Fibroblast of mammary gland (primary cell): Measurements from ENCODE around the gene IBA57.
"Not testable (repeated sequence)": the region's sequence is repeated elsewhere in the genome, so short reads cannot be mapped to it uniquely, and the experiment has no call there.

Experiments used
- DNase-seq: peaks from one replicate; pipeline ENCODE4 v3.0.0-alpha.2; 2010; ENCODE audit warnings: low read depth
- H3K4me3 ChIP-seq: 2 replicates; pipeline ENCODE4 v1.5.1; 2011; ENCODE audit warnings: low read depth, mild to moderate bottlenecking, low read length, moderate library complexity; ENCODE audit not compliant: control insufficient read depth
- CTCF ChIP-seq: conservative IDR thresholded peaks from 2 replicates; pipeline ENCODE4 v1.5.1; 2011; ENCODE audit warnings: low read depth, low read length, inconsistent platforms; ENCODE audit not compliant: control insufficient read depth, insufficient read depth

IBA57 gene

GRCh38 chr1:228185641-228185965 lies 20.0 kb downstream of the IBA57 start:
- no peak for DNase-seq
- no peak for TF ChIP-seq CTCF
- H3K4me3 ChIP-seq: no peak overlapping the region

- not testable (repeated sequence) for DNase-seq, H3K4me3 ChIP-seq
Observed at GRCh38 chr1:228188249-228188648, 22.6 kb downstream of the IBA57 start.

GRCh38 chr1:228190182-228190581 lies 24.6 kb downstream of the IBA57 start:
- H3K4me3 ChIP-seq: no peak overlapping the region
- TF ChIP-seq CTCF: no peak
- no peak for DNase-seq

- H3K4me3 ChIP-seq: no peak overlapping the region
Observed at GRCh38 chr1:228190778-228191177, 25.2 kb downstream of the IBA57 start.

GRCh38 chr1:228194436-228194835 lies 28.8 kb downstream of the IBA57 start:
- no peak for DNase-seq
- TF ChIP-seq CTCF: no peak
- no peak overlapping the region for H3K4me3 ChIP-seq

More at GRCh38 chr1:228190778-228191177, 25.2 kb downstream of the IBA57 start:
- no peak for TF ChIP-seq CTCF
- DNase-seq: no peak

- DNase-seq: no peak
- no peak for TF ChIP-seq CTCF
- H3K4me3 ChIP-seq: no peak overlapping the region
Observed at GRCh38 chr1:228194921-228195812, 29.6 kb downstream of the IBA57 start.

GRCh38 chr1:228197555-228198147 lies 32.0 kb downstream of the IBA57 start:
- no peak for DNase-seq
- H3K4me3 ChIP-seq: no peak overlapping the region
- TF ChIP-seq CTCF: no peak
